IPS DF 6.9 (cell line): Measurements from ENCODE around the gene ARMC12.

Experiments used
- DNase-seq: peaks from one replicate; pipeline ENCODE4 v3.0.0-alpha.2; 2013; ENCODE audit warnings: low read depth, low spot score
- H3K27ac ChIP-seq: one replicate; pipeline ENCODE4 v1.5.1; 2013; ENCODE audit warnings: low read length, control low read depth
- H3K27me3 ChIP-seq: 2 replicates; pipeline ENCODE4 v1.6.1; 2013; ENCODE audit warnings: mild to moderate bottlenecking, low read length; ENCODE audit not compliant: control insufficient read depth, insufficient read depth
- H3K36me3 ChIP-seq: 2 replicates; pipeline ENCODE4 v1.6.1; 2013; ENCODE audit warnings: low read length; ENCODE audit not compliant: control insufficient read depth, insufficient read depth
- H3K4me1 ChIP-seq: 2 replicates; pipeline ENCODE4 v1.6.1; 2013; ENCODE audit warnings: low read length; ENCODE audit not compliant: control insufficient read depth, insufficient read depth
- H3K4me3 ChIP-seq: 2 replicates; pipeline ENCODE4 v1.5.1; 2013; ENCODE audit warnings: mild to moderate bottlenecking, low read length
- H3K9me3 ChIP-seq: 2 replicates; pipeline ENCODE4 v1.6.1; 2013; ENCODE audit warnings: low read length, inconsistent platforms; ENCODE audit not compliant: control insufficient read depth, insufficient read depth
- WGBS: extraction: QIAGEN DNeasy Blood & Tissue Kit; methylation state at CpG from one replicate; pipeline ENCODE4 v1.1.7; 2013; ENCODE audit warnings: mixed read lengths, missing lambda C conversion rate; ENCODE audit not compliant: insufficient read length, insufficient coverage; 5-methylcytosine and 5-hydroxymethylcytosine counted together

ARMC12 gene

GRCh38 chr6:35754452-35755277, 17.8 kb downstream of the ARMC12 start:
- H3K36me3 ChIP-seq: no peaks in the 10 kb centered on the region
- H3K27me3 ChIP-seq: no peaks in the 10 kb centered on the region
- H3K9me3 ChIP-seq: no peaks in the 10 kb centered on the region
- peaks cover 5% of the 10 kb centered on the region for H3K4me1 ChIP-seq
- no peak overlapping the region for H3K4me3 ChIP-seq
- DNase-seq: no peak
- no peak overlapping the region for H3K27ac ChIP-seq
- no CpG with 5 or more reads among the region's 6 CpGs for WGBS

GRCh38 chr6:35755278-35755924, 18.6 kb downstream of the ARMC12 start:
- Histone ChIP-seq H3K27ac (no peak overlapping the region), H3K4me3 (no peak overlapping the region), H3K4me1 (peaks cover 5% of the 10 kb centered on the region), H3K36me3 (no peaks in the 10 kb centered on the region), H3K9me3 (no peaks in the 10 kb centered on the region), H3K27me3 (no peaks in the 10 kb centered on the region)
- WGBS: no CpG with 5 or more reads among the region's 3 CpGs
- no peak for DNase-seq

DNA sequence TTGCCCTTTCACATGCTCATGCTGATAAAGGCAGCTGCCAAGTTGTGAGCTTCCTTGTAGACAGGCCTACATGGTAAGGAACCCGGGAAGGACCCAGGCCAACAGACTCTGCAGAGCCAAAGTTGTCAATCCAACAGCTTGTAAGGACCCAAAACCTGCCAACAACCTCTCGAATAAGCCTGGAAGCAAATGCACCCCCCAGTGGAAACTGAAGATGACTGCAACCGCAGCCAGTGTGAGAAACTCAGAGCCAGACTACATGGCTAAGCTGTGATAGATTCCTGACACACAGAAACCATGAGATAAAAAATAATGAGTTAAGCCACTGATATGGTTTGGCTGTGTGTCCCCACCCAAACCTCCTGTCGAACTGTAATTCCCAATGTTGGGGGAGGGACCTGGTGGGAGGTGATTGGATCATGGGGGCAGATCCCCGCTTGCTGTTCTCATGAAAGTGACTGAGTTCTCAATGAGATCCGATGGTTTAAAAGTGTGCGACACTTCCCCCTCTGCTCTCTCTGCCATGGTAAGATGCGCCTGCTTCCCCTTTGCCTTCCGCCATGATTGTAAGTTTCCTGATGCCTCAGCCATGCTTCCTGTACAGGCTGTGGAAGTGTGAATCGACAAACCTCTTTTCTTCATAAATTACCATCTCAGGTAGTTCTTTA, 20.8 kb downstream of the ARMC12 start:
- Histone ChIP-seq H3K9me3 (no peaks in the 10 kb centered on the region), H3K4me3 (no peak overlapping the region), H3K4me1 (peaks cover 4% of the 10 kb centered on the region), H3K27me3 (no peaks in the 10 kb centered on the region), H3K36me3 (no peaks in the 10 kb centered on the region), H3K27ac (no peak overlapping the region)
- DNase-seq: no peak
- WGBS: no CpG with 5 or more reads among the region's 10 CpGs

DNA sequence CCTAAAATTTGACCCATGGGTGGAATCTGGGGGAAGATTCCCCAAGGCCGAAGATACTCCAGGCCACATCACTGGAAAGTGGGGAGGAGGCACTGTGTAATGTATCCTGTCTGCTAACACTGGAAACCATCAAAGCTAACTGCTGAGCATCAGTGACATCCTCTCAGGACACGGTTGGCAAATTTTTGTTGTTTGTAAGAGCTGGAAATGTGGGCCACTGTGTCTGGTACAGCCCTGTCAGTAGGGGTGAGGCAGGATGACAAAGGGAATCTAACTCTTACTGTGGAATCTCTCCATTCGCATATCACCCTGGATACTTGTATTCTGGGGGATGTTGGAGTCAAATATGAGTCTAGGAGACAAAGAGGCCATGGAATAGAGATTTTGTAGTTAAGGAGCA, 22.6 kb downstream of the ARMC12 start:
- Histone ChIP-seq H3K4me1 (peaks cover 6% of the 10 kb centered on the region), H3K9me3 (no peaks in the 10 kb centered on the region), H3K27me3 (no peaks in the 10 kb centered on the region), H3K4me3 (no peak overlapping the region), H3K27ac (no peak overlapping the region), H3K36me3 (no peaks in the 10 kb centered on the region)
- WGBS: no CpG with 5 or more reads among the region's 3 CpGs
- DNase-seq: no peak

DNA sequence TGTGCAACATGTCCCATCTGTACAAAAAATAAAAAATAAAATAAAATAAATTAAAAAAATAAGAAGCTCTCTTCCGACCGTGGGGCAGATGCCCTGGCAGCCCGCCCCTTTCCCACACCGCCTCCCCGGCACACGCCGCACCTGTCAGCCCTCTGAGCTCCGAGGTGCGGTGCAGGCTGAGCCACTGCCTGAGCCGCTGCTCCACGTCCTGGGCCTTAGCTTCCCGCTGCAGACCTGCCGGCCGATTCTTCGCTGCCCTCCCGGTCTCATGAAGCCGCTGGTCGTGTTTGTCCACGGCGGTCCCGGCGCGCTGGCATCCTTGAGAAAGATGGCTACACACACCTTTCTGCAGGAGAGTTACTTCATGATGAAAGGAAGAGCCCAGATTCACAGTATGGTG, 28.9 kb downstream of the ARMC12 start:
- H3K9me3 ChIP-seq: no peaks in the 10 kb centered on the region
- H3K4me1 ChIP-seq: peaks cover 2% of the 10 kb centered on the region; the same call in 1 of the 2 replicates
- no peak overlapping the region for H3K27ac ChIP-seq
- no peak overlapping the region for H3K4me3 ChIP-seq
- no peaks in the 10 kb centered on the region for H3K36me3 ChIP-seq
- DNase-seq: no peak
- H3K27me3 ChIP-seq: no peaks in the 10 kb centered on the region
- WGBS: no CpG with 5 or more reads among the region's 23 CpGs

- Histone ChIP-seq H3K4me1 (no peaks in the 10 kb centered on the region), H3K27me3 (no peaks in the 10 kb centered on the region), H3K27ac (no peak overlapping the region), H3K4me3 (no peak overlapping the region), H3K9me3 (no peaks in the 10 kb centered on the region), H3K36me3 (no peaks in the 10 kb centered on the region)
- no peak for DNase-seq
- WGBS: no CpG with 5 or more reads among the region's 4 CpGs
Measured at GRCh38 chr6:35769211-35769610, 32.4 kb downstream of the ARMC12 start.

GRCh38 chr6:35771343-35771627, 34.5 kb downstream of the ARMC12 start:
- H3K4me1 ChIP-seq: no peaks in the 10 kb centered on the region
- no peaks in the 10 kb centered on the region for H3K36me3 ChIP-seq
- H3K27ac ChIP-seq: no peak overlapping the region
- no peak overlapping the region for H3K4me3 ChIP-seq
- no peaks in the 10 kb centered on the region for H3K9me3 ChIP-seq
- no peaks in the 10 kb centered on the region for H3K27me3 ChIP-seq
- DNase-seq: no peak
- no CpG with 5 or more reads among the region's 5 CpGs for WGBS

- no CpG with 5 or more reads among the region's 11 CpGs for WGBS
- DNase-seq: no peak
- no peaks in the 10 kb centered on the region for H3K9me3 ChIP-seq
- no peaks in the 10 kb centered on the region for H3K4me1 ChIP-seq
- no peak overlapping the region for H3K4me3 ChIP-seq
- no peaks in the 10 kb centered on the region for H3K27me3 ChIP-seq
- H3K27ac ChIP-seq: no peak overlapping the region
- no peaks in the 10 kb centered on the region for H3K36me3 ChIP-seq
Measured at GRCh38 chr6:35774116-35774794, 37.4 kb downstream of the ARMC12 start.

DNA sequence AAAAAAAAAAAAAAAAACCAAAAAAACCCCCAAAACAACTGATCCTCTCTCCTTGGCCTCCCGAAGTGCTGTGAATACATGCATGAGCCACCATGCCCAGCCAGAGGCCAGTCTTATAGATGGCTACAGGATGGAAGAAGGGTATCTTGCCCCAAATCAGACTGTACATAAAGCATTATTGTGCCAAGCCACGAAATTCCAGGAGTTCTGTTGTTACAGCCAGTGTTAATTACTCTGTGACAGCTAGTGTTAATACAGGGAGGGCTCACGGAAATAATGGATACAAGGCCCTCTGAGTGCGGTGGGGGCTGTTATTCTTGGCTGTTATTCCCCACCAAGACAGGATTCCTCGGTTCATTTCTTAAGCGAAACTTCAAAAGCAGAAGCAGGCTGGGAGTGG, 38.2 kb downstream of the ARMC12 start:
- H3K36me3 ChIP-seq: no peaks in the 10 kb centered on the region
- no peak overlapping the region for H3K27ac ChIP-seq
- no peaks in the 10 kb centered on the region for H3K9me3 ChIP-seq
- DNase-seq: no peak
- no peaks in the 10 kb centered on the region for H3K4me1 ChIP-seq
- no peak overlapping the region for H3K4me3 ChIP-seq
- WGBS: no CpG with 5 or more reads among the region's 6 CpGs
- no peaks in the 10 kb centered on the region for H3K27me3 ChIP-seq

- WGBS: no CpG with 5 or more reads among the region's 56 CpGs
- H3K9me3 ChIP-seq: no peaks in the 10 kb centered on the region
- no peaks in the 10 kb centered on the region for H3K4me1 ChIP-seq
- H3K4me3 ChIP-seq: peak within 1 kb of the TSS; percentile 42; the same call in 1 of the 2 replicates
- no peak for DNase-seq
- no peak within 1 kb of the TSS for H3K27ac ChIP-seq
- H3K27me3 ChIP-seq: no peaks in the 10 kb centered on the region
- H3K36me3 ChIP-seq: no peaks in the 10 kb centered on the region
Measured at GRCh38 chr6:35776364-35777215, 39.8 kb downstream of the ARMC12 start, which contains the start of gene CLPSL2. CLPSL2 (plus strand) TSS chr6:35776598; CDS start chr6:35776619, 21 bp downstream.
